Natural killer cell (primary cell): Measurements from ENCODE around the gene TENM4. TPM values are rescaled to one million over a fixed set of nuclear protein-coding genes. Genes with fewer than 3 reads are reported as not detected.

ENCODE experiments used
- ATAC-seq, 3 donors: fragments of 150-1000 bp in 2 of 3; fragments of 200-7000 bp in 1 of 3; cut with Tn5 transposase; 1 replicate in 1 of 3; 2 replicates in 2 of 3; pipeline ENCODE4 v1.10.0; 2021; ENCODE audit warnings: mild to moderate bottlenecking in 2 of 3, moderate library complexity in 2 of 3
- DNase-seq, 2 donors: peaks; one replicate each; pipeline versions ENCODE4 v3.0.0 to v3.0.0-alpha.2; 2013 to 2021; ENCODE audit warnings: mixed read lengths in 1 of 2
- H3K27ac ChIP-seq: one replicate; pipeline ENCODE4 v1.5.1; 2013; ENCODE audit warnings: mild to moderate bottlenecking, low read length
- H3K27me3 ChIP-seq: one replicate; pipeline ENCODE4 v1.6.1; 2013; ENCODE audit warnings: low read length; ENCODE audit not compliant: control insufficient read depth, insufficient read depth
- H3K36me3 ChIP-seq: one replicate; pipeline ENCODE4 v1.6.1; 2013; ENCODE audit warnings: low read length; ENCODE audit not compliant: control insufficient read depth, insufficient read depth
- H3K4me1 ChIP-seq: one replicate; pipeline ENCODE4 v1.6.1; 2013; ENCODE audit warnings: low read length; ENCODE audit not compliant: control insufficient read depth, insufficient read depth
- H3K4me3 ChIP-seq: one replicate; pipeline ENCODE4 v1.5.1; 2013; ENCODE audit warnings: low read length
- H3K9me3 ChIP-seq: one replicate; pipeline ENCODE4 v1.6.1; 2013; ENCODE audit warnings: low read length; ENCODE audit not compliant: control insufficient read depth, insufficient read depth
- H3K27ac Mint-ChIP-seq, 2 donors: one replicate each; pipeline ENCODE4 v1.8.0; 2022; ENCODE audit warnings: mild to moderate bottlenecking in 2 of 2, mixed read lengths in 2 of 2, moderate library complexity in 1 of 2
- H3K27me3 Mint-ChIP-seq, 2 donors: one replicate each; pipeline ENCODE4 v1.8.0; 2022; ENCODE audit warnings: low read depth in 2 of 2, mixed read lengths in 2 of 2
- H3K36me3 Mint-ChIP-seq: one replicate; pipeline ENCODE4 v1.8.0; 2022; ENCODE audit warnings: mixed read lengths
- H3K4me1 Mint-ChIP-seq, 2 donors: one replicate each; pipeline ENCODE4 v1.8.0; 2022; ENCODE audit warnings: mixed read lengths in 2 of 2
- H3K4me3 Mint-ChIP-seq: one replicate; pipeline ENCODE4 v1.8.0; 2022; ENCODE audit warnings: mild to moderate bottlenecking, moderate library complexity, mixed read lengths
- H3K9me3 Mint-ChIP-seq, 2 donors: one replicate each; pipeline ENCODE4 v1.8.0; 2022; ENCODE audit warnings: mixed read lengths in 2 of 2
- CTCF ChIP-seq: fragments of 200-600 bp; IDR thresholded peaks from one replicate; pipeline ENCODE4 v1.8.0; 2022; ENCODE audit warnings: antibody characterized with exemption
- WGBS: methylation state at CpG from one replicate; pipeline ENCODE4 v1.1.7; 2013; ENCODE audit warnings: missing lambda C conversion rate; ENCODE audit not compliant: insufficient coverage; 5-methylcytosine and 5-hydroxymethylcytosine counted together
- intact Hi-C: fragments of 100-400 bp; cut with micrococcal nuclease; formaldehyde crosslinking; loops from one replicate; pipeline ENCODE4 v1.14.2; 2022
- total RNA-seq, 4 donors: library from RNA; stranded (reverse); fragments of 120-200 nt in 1 of 4; gene quantifications; one replicate each; pipeline versions ENCODE4 v1.2.3 to v1.2.4, GENCODE V29; 2013 to 2022

The TENM4 gene
- total RNA-seq, 3 donors from 2014 or later (not counting 1 experiment from before 2014, with no cell fraction given), result 0.63 to 0.75 TPM; not detected in 1

- Histone ChIP-seq H3K4me3 (no peak overlapping the region), H3K27me3 (no peaks in the 10 kb centered on the region), H3K4me1 (no peaks in the 10 kb centered on the region), H3K27ac (no peak overlapping the region), H3K36me3 (no peaks in the 10 kb centered on the region), H3K9me3 (no peaks in the 10 kb centered on the region)
- Mint-ChIP-seq H3K36me3 (no peaks in the 10 kb centered on the region), H3K9me3 (peaks cover 3 to 4% of the 10 kb centered on the region in 2 donors), H3K27me3 (peaks cover 0 to 7% of the 10 kb centered on the region in 2 donors), H3K4me1 (no peaks in the 10 kb centered on the region), H3K27ac (no peak overlapping the region), H3K4me3 (no peak overlapping the region)
- DNase-seq (no peak), ATAC-seq (no peak)
- TF ChIP-seq CTCF, result no peak
- intact Hi-C loops, result no loop called here
- WGBS, result 94% methylated on average over 2 of the region's 2 CpGs
These were observed 324.2 kb downstream of the TENM4 start for GRCh38 chr11:79116600-79116999.

GRCh38 chr11:79113054-79113690 lies 327.7 kb downstream of the TENM4 start:
- no peaks in the 10 kb centered on the region for H3K36me3 ChIP-seq
- H3K9me3 Mint-ChIP-seq, result peaks cover 3 to 4% of the 10 kb centered on the region in 2 donors
- no peak for DNase-seq
- no peak overlapping the region for H3K27ac ChIP-seq
- peaks cover 0 to 7% of the 10 kb centered on the region in 2 donors for H3K27me3 Mint-ChIP-seq
- H3K4me3 ChIP-seq, result no peak overlapping the region
- ATAC-seq, result no peak
- no peak for TF ChIP-seq CTCF
- H3K27me3 ChIP-seq, result no peaks in the 10 kb centered on the region
- H3K4me3 Mint-ChIP-seq, result no peak overlapping the region
- H3K4me1 ChIP-seq, result no peaks in the 10 kb centered on the region
- intact Hi-C loops, result no loop called here
- no peaks in the 10 kb centered on the region for H3K36me3 Mint-ChIP-seq
- H3K27ac Mint-ChIP-seq, result no peak overlapping the region
- no peaks in the 10 kb centered on the region for H3K9me3 ChIP-seq
- no peaks in the 10 kb centered on the region for H3K4me1 Mint-ChIP-seq
- 100% methylated on average over 3 of the region's 5 CpGs for WGBS

GRCh38 chr11:79110796-79111195 lies 330.0 kb downstream of the TENM4 start:
- Mint-ChIP-seq H3K27ac (no peak overlapping the region), H3K4me1 (no peaks in the 10 kb centered on the region), H3K27me3 (no peaks in the 10 kb centered on the region), H3K36me3 (no peaks in the 10 kb centered on the region), H3K9me3 (no peaks in the 10 kb centered on the region), H3K4me3 (no peak overlapping the region)
- TF ChIP-seq CTCF, result no peak
- intact Hi-C loops, result no loop called here
- DNase-seq (no peak), ATAC-seq (no peak)
- Histone ChIP-seq H3K27ac (no peak overlapping the region), H3K36me3 (no peaks in the 10 kb centered on the region), H3K9me3 (no peaks in the 10 kb centered on the region), H3K4me3 (no peak overlapping the region), H3K27me3 (no peaks in the 10 kb centered on the region), H3K4me1 (no peaks in the 10 kb centered on the region)
- WGBS, result 92% methylated on average over 4 of the region's 5 CpGs

- Mint-ChIP-seq H3K27me3 (no peaks in the 10 kb centered on the region), H3K4me1 (no peaks in the 10 kb centered on the region), H3K9me3 (no peaks in the 10 kb centered on the region), H3K36me3 (no peaks in the 10 kb centered on the region), H3K27ac (no peak overlapping the region), H3K4me3 (no peak overlapping the region)
- intact Hi-C loops, result no loop called here
- no peaks in the 10 kb centered on the region for H3K27me3 ChIP-seq
- ATAC-seq (no peak), DNase-seq (no peak)
- no peak overlapping the region for H3K4me3 ChIP-seq
- 74% methylated on average over 3 of the region's 3 CpGs for WGBS
- H3K36me3 ChIP-seq, result no peaks in the 10 kb centered on the region
- H3K9me3 ChIP-seq, result no peaks in the 10 kb centered on the region
- no peak overlapping the region for H3K27ac ChIP-seq
- no peak for TF ChIP-seq CTCF
- no peaks in the 10 kb centered on the region for H3K4me1 ChIP-seq
These were observed 330.5 kb downstream of the TENM4 start for GRCh38 chr11:79110321-79110720.
